Karpas-422 (cell line): Measurements from ENCODE around the gene C5AR1. TPM values are rescaled to one million over a fixed set of nuclear protein-coding genes. Genes with fewer than 3 reads are reported as not detected.
A peak's percentile ranks its signal among the peaks of the same experiment; 100 is the strongest.

Experiments
- DNase-seq: peaks from one replicate; pipeline ENCODE4 v3.0.0-alpha.2; 2015
- H2AFZ ChIP-seq: fragments of 200-600 bp; sonication (generic); 2 replicates; pipeline ENCODE4 v1.6.1; 2014; ENCODE audit warnings: antibody characterized with exemption, low read length, mixed read lengths
- H3K27ac ChIP-seq: fragments of 200-600 bp; sonication (generic); 2 replicates; pipeline ENCODE4 v1.5.1; 2014; ENCODE audit warnings: mild to moderate bottlenecking, low read length, moderate library complexity
- H3K27me3 ChIP-seq: fragments of 200-600 bp; sonication (generic); 2 replicates; pipeline ENCODE4 v1.6.1; 2014; ENCODE audit warnings: low read length, mixed read lengths
- H3K36me3 ChIP-seq: fragments of 200-600 bp; sonication (generic); 2 replicates; pipeline ENCODE4 v1.6.1; 2014; ENCODE audit warnings: low read length, mixed read lengths; ENCODE audit not compliant: insufficient read depth
- H3K4me1 ChIP-seq: fragments of 200-600 bp; sonication (generic); 2 replicates; pipeline ENCODE4 v1.6.1; 2014; ENCODE audit warnings: mild to moderate bottlenecking, low read length, mixed read lengths
- H3K4me2 ChIP-seq: fragments of 200-600 bp; sonication (generic); 2 replicates; pipeline ENCODE4 v1.6.1; 2014; ENCODE audit warnings: low read length, low read depth, mild to moderate bottlenecking; ENCODE audit not compliant: poor library complexity, severe bottlenecking
- H3K4me3 ChIP-seq: fragments of 200-600 bp; sonication (generic); 2 replicates; pipeline ENCODE4 v1.5.1; 2014; ENCODE audit warnings: mild to moderate bottlenecking, antibody characterized with exemption, low read length, mixed read lengths
- H3K79me2 ChIP-seq: fragments of 200-600 bp; sonication (generic); 2 replicates; pipeline ENCODE4 v1.6.1; 2014; ENCODE audit warnings: mild to moderate bottlenecking, low read length, mixed read lengths
- H3K9ac ChIP-seq: fragments of 200-600 bp; sonication (generic); 2 replicates; pipeline ENCODE4 v1.6.0; 2014; ENCODE audit warnings: low read length
- H3K9me2 ChIP-seq: fragments of 200-600 bp; sonication (generic), shearing (Covaris generic); replicated peaks from 2 replicates; pipeline ENCODE4 v1.6.0; 2014; ENCODE audit warnings: mild to moderate bottlenecking, low read length, moderate library complexity; ENCODE audit not compliant: insufficient read depth
- H3K9me3 ChIP-seq: fragments of 300-700, 200-600 bp; sonication (generic); 2 replicates; pipeline ENCODE4 v1.6.1; 2014; ENCODE audit warnings: low read length, mixed read lengths
- H4K20me1 ChIP-seq: fragments of 200-600 bp; sonication (generic); 2 replicates; pipeline ENCODE4 v1.6.1; 2014; ENCODE audit warnings: mild to moderate bottlenecking, antibody characterized with exemption, low read length, low read depth; ENCODE audit not compliant: insufficient read depth
- total RNA-seq: library from RNA; depleted of rRNA; stranded (reverse); fragments of >200 nt; shearing (Covaris generic); gene quantifications from 2 replicates; pipeline ENCODE4 v1.2.3, GENCODE V29; 2014; ENCODE audit warnings: low replicate concordance

The C5AR1 gene
- total RNA-seq, 1 experiment from 2014 or later = 0.41 TPM

DNA sequence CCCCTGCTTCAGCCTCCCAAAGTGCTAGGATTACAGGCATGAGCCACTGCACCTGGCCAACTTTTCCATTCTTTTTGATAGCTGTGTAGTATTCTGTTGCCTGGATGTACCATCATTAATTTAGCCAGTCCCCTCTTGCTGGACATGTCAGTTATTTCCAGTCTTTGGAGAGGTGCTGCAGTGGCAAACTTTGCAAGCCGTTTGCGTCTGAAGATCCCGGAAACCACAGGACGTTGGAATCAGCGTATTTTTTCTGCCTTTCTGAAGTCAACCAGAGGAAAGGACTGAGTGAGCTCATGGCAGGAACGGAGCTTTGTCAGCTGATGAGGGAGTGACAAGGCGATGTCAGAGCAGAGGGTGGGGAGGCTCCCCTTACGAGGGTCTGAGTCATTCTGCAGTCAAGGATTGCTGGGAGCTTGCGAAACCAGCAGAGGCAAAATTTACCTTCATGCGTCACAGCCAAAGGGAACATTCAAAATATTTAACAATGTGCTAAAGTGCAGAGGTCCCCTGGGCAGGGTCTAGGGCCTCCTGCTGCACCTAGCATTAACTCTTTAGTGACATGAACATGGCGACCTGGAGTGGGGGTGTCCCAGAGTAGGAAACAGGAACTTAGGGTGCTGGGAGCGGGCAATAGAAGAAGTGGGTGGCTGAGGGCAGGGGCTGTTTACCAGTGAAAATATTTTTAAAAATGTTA, 5.6 kb downstream of the C5AR1 start:
- DNase-seq = peak; percentile 66
- Histone ChIP-seq H2AFZ (no peak overlapping the region), H4K20me1 (no peaks in the 10 kb centered on the region), H3K9me3 (no peaks in the 10 kb centered on the region), H3K4me3 (no peak overlapping the region), H3K9ac (no peak overlapping the region), H3K79me2 (no peaks in the 10 kb centered on the region), H3K4me2 (no peak overlapping the region), H3K9me2 (no peaks in the 10 kb centered on the region), H3K27me3 (no peaks in the 10 kb centered on the region), H3K27ac (no peak overlapping the region), H3K36me3 (no peaks in the 10 kb centered on the region), H3K4me1 (peaks cover 5% of the 10 kb centered on the region)

- Histone ChIP-seq H3K4me3 (no peak overlapping the region), H3K4me1 (peaks cover 5% of the 10 kb centered on the region), H3K4me2 (no peak overlapping the region), H3K79me2 (no peaks in the 10 kb centered on the region), H3K9me2 (no peaks in the 10 kb centered on the region), H4K20me1 (no peaks in the 10 kb centered on the region), H3K36me3 (no peaks in the 10 kb centered on the region), H3K9me3 (no peaks in the 10 kb centered on the region), H3K27me3 (no peaks in the 10 kb centered on the region), H3K9ac (no peak overlapping the region), H2AFZ (no peak overlapping the region), H3K27ac (no peak overlapping the region)
- no peak for DNase-seq
Observed at GRCh38 chr19:47316513-47316912, 6.9 kb downstream of the C5AR1 start.

GRCh38 chr19:47319923-47320871, 10.5 kb downstream of the C5AR1 start:
- H3K79me2 ChIP-seq = no peaks in the 10 kb centered on the region
- H3K9ac ChIP-seq = no peak overlapping the region
- H2AFZ ChIP-seq = no peak overlapping the region
- H3K4me2 ChIP-seq = no peak overlapping the region
- no peak overlapping the region for H3K4me3 ChIP-seq
- H3K4me1 ChIP-seq = peaks cover 5% of the 10 kb centered on the region
- no peak for DNase-seq
- no peaks in the 10 kb centered on the region for H3K36me3 ChIP-seq
- H3K9me2 ChIP-seq = no peaks in the 10 kb centered on the region
- H3K9me3 ChIP-seq = no peaks in the 10 kb centered on the region
- no peaks in the 10 kb centered on the region for H4K20me1 ChIP-seq
- no peak overlapping the region for H3K27ac ChIP-seq
- H3K27me3 ChIP-seq = no peaks in the 10 kb centered on the region

DNA sequence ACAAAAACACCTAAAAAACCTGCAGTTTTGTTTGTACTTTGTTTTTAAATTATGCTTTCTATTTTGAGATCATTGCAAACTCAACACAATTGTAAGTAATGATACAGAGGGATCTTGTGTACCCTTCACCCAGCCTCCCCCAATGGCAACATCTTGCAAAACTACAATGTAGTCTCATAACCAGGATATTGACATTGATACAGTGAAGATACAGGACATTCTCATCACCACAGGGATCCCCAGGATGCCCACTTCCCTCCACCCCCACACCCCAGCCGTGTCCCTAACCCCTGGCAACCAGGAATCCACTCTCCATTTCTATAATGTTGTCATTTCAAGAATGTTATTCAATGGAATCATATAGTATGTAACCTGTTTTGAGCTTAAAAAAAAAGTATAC, 12.0 kb downstream of the C5AR1 start:
- H3K4me1 ChIP-seq = no peaks in the 10 kb centered on the region; the same call in 1 of the 2 replicates
- no peaks in the 10 kb centered on the region for H3K36me3 ChIP-seq
- no peaks in the 10 kb centered on the region for H4K20me1 ChIP-seq
- no peak overlapping the region for H3K4me3 ChIP-seq
- H3K9me2 ChIP-seq = no peaks in the 10 kb centered on the region
- no peak for DNase-seq
- H3K9ac ChIP-seq = no peak overlapping the region
- no peak overlapping the region for H3K27ac ChIP-seq
- no peak overlapping the region for H3K4me2 ChIP-seq
- H3K9me3 ChIP-seq = no peaks in the 10 kb centered on the region
- H3K27me3 ChIP-seq = no peaks in the 10 kb centered on the region
- H3K79me2 ChIP-seq = no peaks in the 10 kb centered on the region
- H2AFZ ChIP-seq = no peak overlapping the region

DNA sequence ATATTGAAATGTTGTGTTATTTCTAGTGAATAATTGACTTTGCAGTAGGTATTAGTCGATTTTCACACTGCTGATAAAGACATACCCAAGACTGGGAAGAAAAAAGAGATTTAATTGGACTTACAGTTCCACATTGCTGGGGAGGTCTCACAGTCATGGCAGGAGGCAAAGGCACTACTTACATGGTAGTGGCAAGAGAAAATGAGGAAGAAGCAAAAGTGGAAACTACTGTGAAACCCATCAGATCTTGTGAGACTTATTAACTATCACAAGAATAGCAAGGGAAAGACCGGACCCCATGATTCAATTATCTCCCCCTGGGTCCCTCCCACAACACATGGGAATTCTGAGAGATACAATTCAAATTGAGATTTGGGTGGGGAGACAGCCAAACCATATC, 12.4 kb downstream of the C5AR1 start:
- Histone ChIP-seq H3K9me2 (no peaks in the 10 kb centered on the region), H3K9ac (no peak overlapping the region), H3K4me1 (no peaks in the 10 kb centered on the region; the same call in 1 of the 2 replicates), H3K9me3 (no peaks in the 10 kb centered on the region), H3K4me2 (no peak overlapping the region), H3K27ac (no peak overlapping the region), H3K36me3 (no peaks in the 10 kb centered on the region), H2AFZ (no peak overlapping the region), H3K27me3 (no peaks in the 10 kb centered on the region), H3K79me2 (no peaks in the 10 kb centered on the region), H4K20me1 (no peaks in the 10 kb centered on the region), H3K4me3 (no peak overlapping the region)
- peak; percentile 67 for DNase-seq

- H3K9me3 ChIP-seq = no peaks in the 10 kb centered on the region
- H3K4me2 ChIP-seq = no peak overlapping the region
Observed at GRCh38 chr19:47323409-47323808, 13.7 kb downstream of the C5AR1 start.

GRCh38 chr19:47323872-47324271, 14.2 kb downstream of the C5AR1 start:
- Histone ChIP-seq H3K27ac (no peak overlapping the region), H3K9me3 (no peaks in the 10 kb centered on the region), H3K27me3 (no peaks in the 10 kb centered on the region), H3K9me2 (no peaks in the 10 kb centered on the region), H4K20me1 (no peaks in the 10 kb centered on the region), H2AFZ (no peak overlapping the region), H3K4me2 (no peak overlapping the region), H3K79me2 (no peaks in the 10 kb centered on the region), H3K4me1 (no peaks in the 10 kb centered on the region; the same call in 1 of the 2 replicates), H3K9ac (no peak overlapping the region), H3K4me3 (no peak overlapping the region), H3K36me3 (no peaks in the 10 kb centered on the region)
- DNase-seq = no peak

More at GRCh38 chr19:47323409-47323808, 13.7 kb downstream of the C5AR1 start:
- Histone ChIP-seq H3K4me3 (no peak overlapping the region), H3K36me3 (no peaks in the 10 kb centered on the region), H3K27me3 (no peaks in the 10 kb centered on the region), H2AFZ (no peak overlapping the region), H3K27ac (no peak overlapping the region), H3K79me2 (no peaks in the 10 kb centered on the region), H3K4me1 (no peaks in the 10 kb centered on the region; the same call in 1 of the 2 replicates), H4K20me1 (no peaks in the 10 kb centered on the region), H3K9me2 (no peaks in the 10 kb centered on the region), H3K9ac (no peak overlapping the region)
- no peak for DNase-seq

- no peaks in the 10 kb centered on the region for H3K79me2 ChIP-seq
- no peaks in the 10 kb centered on the region for H4K20me1 ChIP-seq
- H3K4me2 ChIP-seq = no peak overlapping the region
- no peak overlapping the region for H3K9ac ChIP-seq
- H3K9me2 ChIP-seq = no peaks in the 10 kb centered on the region
- no peaks in the 10 kb centered on the region; the same call in 1 of the 2 replicates for H3K4me1 ChIP-seq
- DNase-seq = no peak
- no peak overlapping the region for H3K27ac ChIP-seq
- no peak overlapping the region for H3K4me3 ChIP-seq
- no peaks in the 10 kb centered on the region for H3K9me3 ChIP-seq
- no peaks in the 10 kb centered on the region for H3K36me3 ChIP-seq
- no peak overlapping the region for H2AFZ ChIP-seq
- H3K27me3 ChIP-seq = no peaks in the 10 kb centered on the region
Observed at GRCh38 chr19:47324502-47324901, 14.8 kb downstream of the C5AR1 start.
